HUES64 (cell line): ENCODE results near the gene MTMR6.

ENCODE experiments used
- H3K27ac ChIP-seq: 2 replicates; pipeline ENCODE4 v1.7.0; 2013; ENCODE audit warnings: low read depth, low read length, inconsistent platforms
- H3K27me3 ChIP-seq: 2 replicates; pipeline ENCODE4 v1.6.1; 2013; ENCODE audit warnings: mild to moderate bottlenecking, low read length; ENCODE audit not compliant: insufficient read depth
- H3K36me3 ChIP-seq: 2 replicates; pipeline ENCODE4 v1.6.1; 2013; ENCODE audit warnings: mild to moderate bottlenecking, low read length; ENCODE audit not compliant: insufficient read depth
- H3K4me1 ChIP-seq: 2 replicates; pipeline ENCODE4 v1.6.1; 2013; ENCODE audit warnings: mild to moderate bottlenecking, low read length, moderate library complexity; ENCODE audit not compliant: insufficient read depth
- H3K4me3 ChIP-seq: 2 replicates; pipeline ENCODE4 v1.5.1; 2013; ENCODE audit warnings: mild to moderate bottlenecking, low read length, moderate library complexity
- H3K9ac ChIP-seq: 2 replicates; pipeline ENCODE4 v1.6.1; 2013; ENCODE audit warnings: mild to moderate bottlenecking, low read depth, low read length
- H3K9me3 ChIP-seq: 2 replicates; pipeline ENCODE4 v1.6.1; 2013; ENCODE audit warnings: low read depth, low read length; ENCODE audit not compliant: insufficient read depth
- WGBS: fragments of 150-250, 120-280 bp; methylation state at CpG from one replicate; pipeline ENCODE4 v1.1.7; 2013; ENCODE audit warnings: missing lambda C conversion rate; 5-methylcytosine and 5-hydroxymethylcytosine counted together

Gene MTMR6

GRCh38 chr13:25217023-25217885 is 70.0 kb downstream of the MTMR6 start:
- no peaks in the 10 kb centered on the region for H3K9me3 ChIP-seq
- no peak overlapping the region for H3K27ac ChIP-seq
- peaks cover 9% of the 10 kb centered on the region for H3K4me1 ChIP-seq
- H3K4me3 ChIP-seq = no peak overlapping the region
- H3K27me3 ChIP-seq = no peaks in the 10 kb centered on the region
- 70% methylated on average over 12 of the region's 12 CpGs for WGBS
- H3K36me3 ChIP-seq = no peaks in the 10 kb centered on the region
- H3K9ac ChIP-seq = no peak overlapping the region

- Histone ChIP-seq H3K9ac (no peak overlapping the region), H3K27me3 (no peaks in the 10 kb centered on the region), H3K4me3 (no peak overlapping the region), H3K9me3 (no peaks in the 10 kb centered on the region), H3K4me1 (peaks cover 9% of the 10 kb centered on the region), H3K36me3 (no peaks in the 10 kb centered on the region), H3K27ac (no peak overlapping the region)
- 91% methylated on average over 3 of the region's 3 CpGs for WGBS
These were observed 72.1 kb downstream of the MTMR6 start for GRCh38 chr13:25215253-25215575.

GRCh38 chr13:25214491-25215252 is 72.6 kb downstream of the MTMR6 start:
- H3K27ac ChIP-seq = no peak overlapping the region
- no peaks in the 10 kb centered on the region for H3K9me3 ChIP-seq
- peaks cover 9% of the 10 kb centered on the region for H3K4me1 ChIP-seq
- WGBS = 80% methylated on average over 5 of the region's 6 CpGs
- H3K9ac ChIP-seq = no peak overlapping the region
- no peaks in the 10 kb centered on the region for H3K36me3 ChIP-seq
- H3K4me3 ChIP-seq = no peak overlapping the region
- no peaks in the 10 kb centered on the region for H3K27me3 ChIP-seq

GRCh38 chr13:25213715-25214114 is 73.6 kb downstream of the MTMR6 start:
- H3K9ac ChIP-seq = no peak overlapping the region
- H3K9me3 ChIP-seq = no peaks in the 10 kb centered on the region
- H3K36me3 ChIP-seq = no peaks in the 10 kb centered on the region
- 91% methylated on average over 2 of the region's 2 CpGs for WGBS
- H3K27ac ChIP-seq = no peak overlapping the region
- no peak overlapping the region for H3K4me3 ChIP-seq
- no peaks in the 10 kb centered on the region for H3K27me3 ChIP-seq
- H3K4me1 ChIP-seq = peaks cover 9% of the 10 kb centered on the region

DNA sequence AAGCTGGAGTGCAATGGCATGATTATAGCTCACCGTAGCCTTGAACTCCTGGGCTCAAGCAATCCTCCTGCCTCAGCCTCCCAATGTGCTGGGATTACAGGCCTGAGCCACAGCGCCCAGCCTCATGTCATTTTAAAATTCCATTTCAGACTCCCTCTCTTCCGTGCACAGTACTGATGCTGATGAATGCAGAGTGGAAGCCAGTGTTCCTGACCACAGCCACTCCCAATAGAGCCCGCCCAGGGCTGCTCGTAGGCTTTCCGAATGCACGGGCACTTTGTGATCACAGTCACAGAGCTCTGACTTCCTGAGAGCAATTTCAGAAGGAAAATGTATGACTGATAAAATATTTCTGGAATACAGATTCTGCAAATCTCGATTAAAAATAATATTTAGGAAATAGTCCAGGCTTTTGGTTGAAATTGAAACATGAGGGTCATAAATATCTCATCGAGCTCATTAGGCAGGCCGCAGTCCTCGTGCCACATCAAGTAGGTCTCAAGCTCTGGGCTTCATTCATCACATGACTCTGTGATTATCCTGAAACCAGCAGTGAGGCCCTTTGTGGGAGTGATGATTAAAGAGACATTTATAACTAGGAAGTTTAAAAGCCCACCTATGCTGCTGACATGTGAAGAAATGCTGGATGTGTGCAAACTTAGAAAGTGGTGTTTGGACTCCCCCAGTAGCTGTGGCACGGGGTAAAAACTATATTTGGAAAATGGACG is 76.3 kb downstream of the MTMR6 start:
- Histone ChIP-seq H3K9ac (no peak overlapping the region), H3K4me3 (no peak overlapping the region), H3K4me1 (peaks cover 3% of the 10 kb centered on the region; the same call in 1 of the 2 replicates), H3K27me3 (no peaks in the 10 kb centered on the region), H3K36me3 (no peaks in the 10 kb centered on the region), H3K27ac (no peak overlapping the region), H3K9me3 (no peaks in the 10 kb centered on the region)
- WGBS = 95% methylated on average over 13 of the region's 13 CpGs

GRCh38 chr13:25207291-25207810 is 79.9 kb downstream of the MTMR6 start:
- no peaks in the 10 kb centered on the region for H3K9me3 ChIP-seq
- H3K27me3 ChIP-seq = no peaks in the 10 kb centered on the region
- no peaks in the 10 kb centered on the region for H3K36me3 ChIP-seq
- no peak overlapping the region for H3K9ac ChIP-seq
- H3K27ac ChIP-seq = no peak overlapping the region
- peaks cover 7% of the 10 kb centered on the region for H3K4me1 ChIP-seq
- WGBS = 95% methylated on average over 8 of the region's 8 CpGs
- H3K4me3 ChIP-seq = no peak overlapping the region

- H3K4me3 ChIP-seq = no peak overlapping the region
- H3K9me3 ChIP-seq = no peaks in the 10 kb centered on the region
- H3K9ac ChIP-seq = no peak overlapping the region
- H3K27ac ChIP-seq = no peak overlapping the region
- no peaks in the 10 kb centered on the region for H3K36me3 ChIP-seq
- 91% methylated on average over 4 of the region's 4 CpGs for WGBS
- H3K4me1 ChIP-seq = peaks cover 7% of the 10 kb centered on the region
- H3K27me3 ChIP-seq = no peaks in the 10 kb centered on the region
These were observed 82.4 kb downstream of the MTMR6 start for GRCh38 chr13:25204863-25205262.

DNA sequence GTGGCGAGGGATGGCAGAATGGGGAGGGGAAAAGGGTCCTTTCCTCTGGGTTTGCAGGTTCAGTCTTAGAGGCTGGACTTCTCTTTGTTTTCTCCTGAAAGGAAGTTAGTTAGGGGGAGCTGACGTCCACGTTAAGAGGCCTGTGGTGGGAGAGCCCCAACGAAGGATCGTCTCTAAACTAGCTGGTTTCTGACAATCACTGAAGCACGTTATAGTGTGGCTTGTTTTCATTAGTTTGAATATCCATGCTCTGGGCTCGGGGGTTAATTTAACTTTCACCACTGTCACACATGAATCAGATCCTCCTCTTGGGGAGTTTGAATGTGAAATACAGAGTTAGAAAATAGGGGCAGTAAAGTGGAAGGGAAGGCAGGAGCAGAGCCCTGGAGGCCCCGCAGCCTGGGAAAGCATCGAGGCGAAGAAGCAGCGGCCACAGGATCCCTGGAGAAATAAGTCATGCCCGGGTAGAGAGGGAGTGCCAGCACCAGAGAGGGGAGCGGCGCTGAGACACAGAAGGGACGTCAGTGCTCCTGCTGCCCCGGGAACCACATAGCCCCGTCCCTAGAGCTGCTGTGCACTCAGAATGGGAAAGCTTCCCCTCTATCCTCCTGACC is 84.1 kb downstream of the MTMR6 start:
- no peaks in the 10 kb centered on the region for H3K9me3 ChIP-seq
- H3K36me3 ChIP-seq = no peaks in the 10 kb centered on the region
- H3K27me3 ChIP-seq = no peaks in the 10 kb centered on the region
- 66% methylated on average over 16 of the region's 17 CpGs for WGBS
- H3K4me3 ChIP-seq = no peak overlapping the region
- H3K9ac ChIP-seq = 0 out of 2 replicates have a peak overlapping the region, but pooled peaks have one; percentile 19
- H3K4me1 ChIP-seq = peaks cover 7% of the 10 kb centered on the region
- no peak overlapping the region for H3K27ac ChIP-seq

DNA sequence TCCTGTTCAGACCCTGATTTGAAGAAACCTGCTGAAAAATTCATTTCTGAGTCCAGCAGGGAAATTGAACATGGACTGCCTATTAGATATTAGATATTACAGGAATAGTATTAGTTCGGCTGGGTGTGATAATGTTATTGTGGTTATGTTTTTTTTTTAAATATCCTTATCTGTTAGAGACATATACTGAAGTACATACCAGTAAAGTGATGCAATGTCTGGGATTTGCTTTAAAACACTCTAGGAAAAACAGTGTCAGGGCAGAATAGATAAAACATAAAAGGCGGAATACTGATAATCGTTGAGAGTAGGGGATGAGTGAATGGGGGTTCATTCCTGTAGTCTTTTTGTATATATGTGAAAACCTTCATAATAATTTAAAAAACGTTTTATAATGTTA is 86.5 kb downstream of the MTMR6 start:
- Histone ChIP-seq H3K27ac (no peak overlapping the region), H3K9me3 (no peaks in the 10 kb centered on the region), H3K27me3 (no peaks in the 10 kb centered on the region), H3K4me1 (peaks cover 7% of the 10 kb centered on the region), H3K4me3 (no peak overlapping the region), H3K36me3 (no peaks in the 10 kb centered on the region), H3K9ac (no peak overlapping the region)
- WGBS = 98% methylated on average over 3 of the region's 4 CpGs

GRCh38 chr13:25198647-25199046 is 88.6 kb downstream of the MTMR6 start:
- 94% methylated on average over 5 of the region's 5 CpGs for WGBS
- H3K27ac ChIP-seq = no peak overlapping the region
- H3K9me3 ChIP-seq = no peaks in the 10 kb centered on the region
- H3K27me3 ChIP-seq = no peaks in the 10 kb centered on the region
- H3K4me1 ChIP-seq = peaks cover 7% of the 10 kb centered on the region
- H3K4me3 ChIP-seq = no peak overlapping the region
- no peaks in the 10 kb centered on the region for H3K36me3 ChIP-seq
- no peak overlapping the region for H3K9ac ChIP-seq
